Ishikawa (cell line): ENCODE measurements around the gene SSTR3.

ENCODE experiments used
- CEBPB ChIP-seq: IDR thresholded peaks from 2 replicates; pipeline ENCODE4 v1.6.1; 2012
- NFIC ChIP-seq: IDR thresholded peaks from 2 replicates; pipeline ENCODE4 v1.6.1; 2012
- RAD21 ChIP-seq: IDR thresholded peaks from 2 replicates; pipeline ENCODE4 v1.6.1; 2012; ENCODE audit warnings: low read depth
- TAF1 ChIP-seq: IDR thresholded peaks from 2 replicates; pipeline ENCODE4 v1.6.1; 2012; ENCODE audit warnings: low read depth, mild to moderate bottlenecking
- YY1 ChIP-seq: IDR thresholded peaks from 2 replicates; pipeline ENCODE4 v1.6.1; 2012; ENCODE audit warnings: low read depth
- TF ChIP-seq, protein P1 (sequence below): IDR thresholded peaks from 2 replicates; pipeline ENCODE4 v1.6.1; 2012

DNA sequence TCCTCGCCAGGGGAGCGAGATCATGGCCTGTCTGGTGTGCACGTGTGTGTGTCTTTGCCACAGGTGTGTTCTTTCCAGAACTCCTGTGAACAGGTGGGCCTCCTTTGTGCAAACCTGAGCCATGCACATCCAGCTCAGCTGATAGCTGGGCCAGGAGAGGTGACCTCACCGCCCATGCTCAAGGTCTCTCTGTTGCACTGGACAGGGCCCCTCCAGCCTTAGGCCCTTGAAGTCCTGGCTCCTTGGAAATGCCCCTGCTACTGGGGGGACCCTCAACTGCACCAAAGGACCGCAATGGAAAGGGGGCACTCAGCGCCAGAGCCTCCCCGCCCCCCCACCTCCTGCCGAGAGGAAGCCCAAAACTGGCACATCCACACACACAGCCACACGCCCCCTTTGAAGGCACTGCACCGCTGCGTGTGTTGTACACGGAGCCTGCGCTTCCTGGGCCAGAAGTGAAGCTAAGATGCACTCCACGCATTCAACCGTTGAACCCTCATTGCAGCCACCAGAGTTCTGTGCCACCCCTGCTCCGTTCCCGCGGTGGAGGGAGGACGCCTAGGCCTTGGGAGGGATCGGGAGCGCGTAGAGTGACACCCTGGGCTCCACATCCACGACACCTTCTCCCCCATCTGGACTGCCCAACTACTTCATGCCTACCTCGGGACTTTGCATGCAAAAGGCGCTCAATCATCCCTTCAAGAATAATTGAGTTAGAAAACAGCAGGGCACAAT, 46.2 kb downstream of the SSTR3 start:
- TF ChIP-seq, protein P1, sequence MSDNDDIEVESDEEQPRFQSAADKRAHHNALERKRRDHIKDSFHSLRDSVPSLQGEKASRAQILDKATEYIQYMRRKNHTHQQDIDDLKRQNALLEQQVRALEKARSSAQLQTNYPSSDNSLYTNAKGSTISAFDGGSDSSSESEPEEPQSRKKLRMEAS = no peak
- TF ChIP-seq YY1 = no peak
- TF ChIP-seq NFIC = no peak
- TF ChIP-seq RAD21 = no peak
- no peak for TF ChIP-seq TAF1
- TF ChIP-seq CEBPB = no peak
